HepG2 (cell line): ENCODE results near the gene RAP2A. TPM values are rescaled to one million over a fixed set of nuclear protein-coding genes. Genes with fewer than 3 reads are reported as not detected.

Source experiments
- CENPX ChIP-seq: sonication (generic); formaldehyde crosslinking; IDR thresholded peaks from 2 replicates; pipeline ENCODE4 v1.9.0; 2021; ENCODE audit warnings: mild to moderate bottlenecking, missing genetic modification reagents, moderate library complexity
- GATAD1 ChIP-seq: IDR thresholded peaks from 2 replicates; pipeline ENCODE4 v1.6.1; 2016; ENCODE audit warnings: missing genetic modification reagents, missing compliant biosample characterization
- KAT2B ChIP-seq: fragments of 150-350 bp; IDR thresholded peaks from 2 replicates; pipeline ENCODE4 v1.6.1; 2014; ENCODE audit warnings: low read depth, low read length, borderline replicate concordance
- MYNN ChIP-seq: sonication (generic); formaldehyde crosslinking; IDR thresholded peaks from 2 replicates; pipeline ENCODE4 v1.4.0; 2020; ENCODE audit warnings: mild to moderate bottlenecking, low read depth, missing genetic modification reagents
- NFYB ChIP-seq: sonication (generic); formaldehyde crosslinking; IDR thresholded peaks from 2 replicates; pipeline ENCODE4 v1.4.0; 2020; ENCODE audit warnings: missing genetic modification reagents
- SALL1 ChIP-seq: sonication (generic); formaldehyde crosslinking; IDR thresholded peaks from 2 replicates; pipeline ENCODE4 v1.8.0; 2022; ENCODE audit warnings: mild to moderate bottlenecking, missing genetic modification reagents
- SAP130 ChIP-seq: IDR thresholded peaks from 2 replicates; pipeline ENCODE4 v1.6.1; 2016; ENCODE audit warnings: low read depth
- SP5 ChIP-seq: IDR thresholded peaks from 2 replicates; pipeline ENCODE4 v1.6.1; 2016; ENCODE audit warnings: low read depth, borderline replicate concordance
- YY1 ChIP-seq: IDR thresholded peaks from 2 replicates; pipeline ENCODE4 v1.6.1; 2011; ENCODE audit warnings: low read length, low read depth, moderate library complexity, mild to moderate bottlenecking; ENCODE audit not compliant: insufficient read depth, insufficient replicate concordance
- ZBTB3 ChIP-seq: sonication (generic); formaldehyde crosslinking; IDR thresholded peaks from 2 replicates; pipeline ENCODE4 v1.4.0; 2020; ENCODE audit warnings: low read depth, mild to moderate bottlenecking, moderate library complexity, missing genetic modification reagents, borderline replicate concordance
- ZNF17 ChIP-seq: sonication (generic); formaldehyde crosslinking; IDR thresholded peaks from 2 replicates; pipeline ENCODE4 v1.5.0; 2020; ENCODE audit warnings: mild to moderate bottlenecking, missing genetic modification reagents
- ZNF282 ChIP-seq: fragments of 450-650 bp; IDR thresholded peaks from 2 replicates; pipeline ENCODE4 v1.6.1; 2018; ENCODE audit not compliant: partially characterized antibody
- ZNF343 ChIP-seq: sonication (generic); formaldehyde crosslinking; IDR thresholded peaks from 2 replicates; pipeline ENCODE4 v1.4.0; 2020; ENCODE audit warnings: mild to moderate bottlenecking, missing genetic modification reagents
- ZNF850 ChIP-seq: sonication (generic); formaldehyde crosslinking; conservative IDR thresholded peaks from 2 replicates; pipeline ENCODE4 v1.9.0; 2021; ENCODE audit warnings: mild to moderate bottlenecking, missing genetic modification reagents
- polyA plus RNA-seq, 8 experiments: library from polyadenylated mRNA; depleted of rRNA in 3 of 8; stranded (reverse) in 7 of 8; unstranded in 1 of 8; fragments of >200 nt; fragmentation: Illumina TruSeq in 4 of 8; extraction: Trizol in 4 of 8; gene quantifications; 2 replicates each; pipeline versions ENCODE4 v1.2.1 to v1.2.3, GENCODE V29; 2011 to 2016; ENCODE audit warnings: low read depth in 4 of 8, missing spikeins in 1 of 8, mixed read lengths in 1 of 8; ENCODE audit not compliant: insufficient read depth in 1 of 8
- total RNA-seq, 5 experiments: library from RNA; depleted of rRNA; stranded (reverse); fragments of >200 nt; fragmentation: Illumina TruSeq; extraction: Trizol; gene quantifications; 2 replicates each; pipeline ENCODE4 v1.2.3, GENCODE V29; 2016; ENCODE audit warnings: low read depth in 1 of 5
- TF ChIP-seq, protein P1 (sequence below): sonication (generic); formaldehyde crosslinking; IDR thresholded peaks from 2 replicates; pipeline ENCODE4 v1.4.0; 2020; ENCODE audit warnings: mild to moderate bottlenecking, missing genetic modification reagents
- TF ChIP-seq, protein P2 (sequence below): sonication (generic); formaldehyde crosslinking; IDR thresholded peaks from 2 replicates; pipeline ENCODE4 v1.8.1; 2023; ENCODE audit warnings: missing genetic modification reagents, mild to moderate bottlenecking, borderline replicate concordance
- TF ChIP-seq, protein P3 (sequence below): sonication (generic); formaldehyde crosslinking; IDR thresholded peaks from 2 replicates; pipeline ENCODE4 v1.5.1; 2020; ENCODE audit warnings: missing genetic modification reagents, mild to moderate bottlenecking, borderline replicate concordance
- TF ChIP-seq, protein P4 (sequence below): sonication (generic); formaldehyde crosslinking; conservative IDR thresholded peaks from 2 replicates; pipeline ENCODE4 v1.4.0; 2020; ENCODE audit warnings: missing genetic modification reagents
- TF ChIP-seq, protein P5 (sequence below): sonication (generic); formaldehyde crosslinking; IDR thresholded peaks from 2 replicates; pipeline ENCODE4 v1.4.0; 2020; ENCODE audit warnings: missing genetic modification reagents
- TF ChIP-seq, protein P6 (sequence below): IDR thresholded peaks from 2 replicates; pipeline ENCODE4 v1.6.1; 2016; ENCODE audit warnings: control low read depth

RAP2A gene
- total and polyA plus RNA-seq, 2 of the 13 experiments (the other 11 are each of a cell fraction or from before 2014, with no cell fraction given) = 9.9 to 23.1 TPM

DNA sequence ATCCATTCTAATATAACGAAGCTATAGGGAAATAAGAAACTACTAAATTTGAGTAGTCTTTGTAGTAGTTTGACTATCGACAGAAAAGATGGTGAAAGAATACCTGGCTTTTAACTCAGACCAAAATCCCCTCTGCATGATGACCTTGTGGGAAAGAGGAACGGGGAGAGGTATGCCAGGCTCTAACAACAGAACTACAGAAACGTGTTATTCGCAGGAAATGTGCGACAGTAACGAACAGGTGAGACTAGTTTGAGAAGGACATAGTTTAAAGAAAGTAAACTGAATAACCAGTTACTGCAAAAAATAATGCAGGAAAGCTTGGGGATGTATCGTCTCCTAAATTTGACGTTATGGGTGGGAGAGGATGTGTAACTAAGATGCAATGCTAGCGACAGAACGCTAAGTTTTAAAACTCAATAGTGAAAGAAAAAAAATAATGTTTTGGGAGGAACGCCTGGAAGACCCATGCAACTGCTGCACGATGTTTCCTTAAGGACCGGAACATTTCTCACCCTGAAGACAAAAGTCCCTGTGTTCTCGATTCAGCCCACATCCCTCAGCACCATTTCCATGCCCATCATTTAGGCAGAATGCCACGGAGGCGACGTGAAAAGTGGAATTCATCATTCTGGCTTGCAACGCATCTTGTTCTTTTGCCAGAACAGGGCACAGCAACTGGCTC, 1.6 kb upstream of the RAP2A start (continued):
- TF ChIP-seq, protein P1, sequence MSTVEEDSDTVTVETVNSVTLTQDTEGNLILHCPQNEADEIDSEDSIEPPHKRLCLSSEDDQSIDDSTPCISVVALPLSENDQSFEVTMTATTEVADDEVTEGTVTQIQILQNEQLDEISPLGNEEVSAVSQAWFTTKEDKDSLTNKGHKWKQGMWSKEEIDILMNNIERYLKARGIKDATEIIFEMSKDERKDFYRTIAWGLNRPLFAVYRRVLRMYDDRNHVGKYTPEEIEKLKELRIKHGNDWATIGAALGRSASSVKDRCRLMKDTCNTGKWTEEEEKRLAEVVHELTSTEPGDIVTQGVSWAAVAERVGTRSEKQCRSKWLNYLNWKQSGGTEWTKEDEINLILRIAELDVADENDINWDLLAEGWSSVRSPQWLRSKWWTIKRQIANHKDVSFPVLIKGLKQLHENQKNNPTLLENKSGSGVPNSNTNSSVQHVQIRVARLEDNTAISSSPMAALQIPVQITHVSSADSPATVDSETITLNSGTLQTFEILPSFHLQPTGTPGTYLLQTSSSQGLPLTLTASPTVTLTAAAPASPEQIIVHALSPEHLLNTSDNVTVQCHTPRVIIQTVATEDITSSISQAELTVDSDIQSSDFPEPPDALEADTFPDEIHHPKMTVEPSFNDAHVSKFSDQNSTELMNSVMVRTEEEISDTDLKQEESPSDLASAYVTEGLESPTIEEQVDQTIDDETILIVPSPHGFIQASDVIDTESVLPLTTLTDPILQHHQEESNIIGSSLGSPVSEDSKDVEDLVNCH (CRISPR knock-in tag) = no peak
- TF ChIP-seq, protein P2, sequence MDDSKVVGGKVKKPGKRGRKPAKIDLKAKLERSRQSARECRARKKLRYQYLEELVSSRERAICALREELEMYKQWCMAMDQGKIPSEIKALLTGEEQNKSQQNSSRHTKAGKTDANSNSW (CRISPR knock-in tag) = no peak
- TF ChIP-seq SALL1 (CRISPR knock-in tag) (no peak; the same call in 1 of the 2 replicates), ZBTB3 (CRISPR knock-in tag) (no peak), GATAD1 (CRISPR knock-in tag) (no peak), CENPX (no peak), ZNF343 (CRISPR knock-in tag) (no peak), SAP130 (no peak), ZNF850 (no peak), SP5 (CRISPR knock-in tag) (no peak), YY1 (no peak), ZNF17 (CRISPR knock-in tag) (no peak), MYNN (CRISPR knock-in tag) (no peak), KAT2B (no peak), NFYB (no peak), ZNF282 (no peak)
- TF ChIP-seq, protein P3, sequence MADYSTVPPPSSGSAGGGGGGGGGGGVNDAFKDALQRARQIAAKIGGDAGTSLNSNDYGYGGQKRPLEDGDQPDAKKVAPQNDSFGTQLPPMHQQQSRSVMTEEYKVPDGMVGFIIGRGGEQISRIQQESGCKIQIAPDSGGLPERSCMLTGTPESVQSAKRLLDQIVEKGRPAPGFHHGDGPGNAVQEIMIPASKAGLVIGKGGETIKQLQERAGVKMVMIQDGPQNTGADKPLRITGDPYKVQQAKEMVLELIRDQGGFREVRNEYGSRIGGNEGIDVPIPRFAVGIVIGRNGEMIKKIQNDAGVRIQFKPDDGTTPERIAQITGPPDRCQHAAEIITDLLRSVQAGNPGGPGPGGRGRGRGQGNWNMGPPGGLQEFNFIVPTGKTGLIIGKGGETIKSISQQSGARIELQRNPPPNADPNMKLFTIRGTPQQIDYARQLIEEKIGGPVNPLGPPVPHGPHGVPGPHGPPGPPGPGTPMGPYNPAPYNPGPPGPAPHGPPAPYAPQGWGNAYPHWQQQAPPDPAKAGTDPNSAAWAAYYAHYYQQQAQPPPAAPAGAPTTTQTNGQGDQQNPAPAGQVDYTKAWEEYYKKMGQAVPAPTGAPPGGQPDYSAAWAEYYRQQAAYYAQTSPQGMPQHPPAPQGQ = 0 out of 2 replicates have a peak, but pooled peaks have one; percentile 39
- TF ChIP-seq, protein P4, sequence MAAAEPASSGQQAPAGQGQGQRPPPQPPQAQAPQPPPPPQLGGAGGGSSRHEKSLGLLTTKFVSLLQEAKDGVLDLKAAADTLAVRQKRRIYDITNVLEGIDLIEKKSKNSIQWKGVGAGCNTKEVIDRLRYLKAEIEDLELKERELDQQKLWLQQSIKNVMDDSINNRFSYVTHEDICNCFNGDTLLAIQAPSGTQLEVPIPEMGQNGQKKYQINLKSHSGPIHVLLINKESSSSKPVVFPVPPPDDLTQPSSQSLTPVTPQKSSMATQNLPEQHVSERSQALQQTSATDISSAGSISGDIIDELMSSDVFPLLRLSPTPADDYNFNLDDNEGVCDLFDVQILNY (CRISPR knock-in tag) = no peak
- TF ChIP-seq, protein P5, sequence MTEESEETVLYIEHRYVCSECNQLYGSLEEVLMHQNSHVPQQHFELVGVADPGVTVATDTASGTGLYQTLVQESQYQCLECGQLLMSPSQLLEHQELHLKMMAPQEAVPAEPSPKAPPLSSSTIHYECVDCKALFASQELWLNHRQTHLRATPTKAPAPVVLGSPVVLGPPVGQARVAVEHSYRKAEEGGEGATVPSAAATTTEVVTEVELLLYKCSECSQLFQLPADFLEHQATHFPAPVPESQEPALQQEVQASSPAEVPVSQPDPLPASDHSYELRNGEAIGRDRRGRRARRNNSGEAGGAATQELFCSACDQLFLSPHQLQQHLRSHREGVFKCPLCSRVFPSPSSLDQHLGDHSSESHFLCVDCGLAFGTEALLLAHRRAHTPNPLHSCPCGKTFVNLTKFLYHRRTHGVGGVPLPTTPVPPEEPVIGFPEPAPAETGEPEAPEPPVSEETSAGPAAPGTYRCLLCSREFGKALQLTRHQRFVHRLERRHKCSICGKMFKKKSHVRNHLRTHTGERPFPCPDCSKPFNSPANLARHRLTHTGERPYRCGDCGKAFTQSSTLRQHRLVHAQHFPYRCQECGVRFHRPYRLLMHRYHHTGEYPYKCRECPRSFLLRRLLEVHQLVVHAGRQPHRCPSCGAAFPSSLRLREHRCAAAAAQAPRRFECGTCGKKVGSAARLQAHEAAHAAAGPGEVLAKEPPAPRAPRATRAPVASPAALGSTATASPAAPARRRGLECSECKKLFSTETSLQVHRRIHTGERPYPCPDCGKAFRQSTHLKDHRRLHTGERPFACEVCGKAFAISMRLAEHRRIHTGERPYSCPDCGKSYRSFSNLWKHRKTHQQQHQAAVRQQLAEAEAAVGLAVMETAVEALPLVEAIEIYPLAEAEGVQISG (CRISPR knock-in tag) = no peak
- TF ChIP-seq, protein P6, sequence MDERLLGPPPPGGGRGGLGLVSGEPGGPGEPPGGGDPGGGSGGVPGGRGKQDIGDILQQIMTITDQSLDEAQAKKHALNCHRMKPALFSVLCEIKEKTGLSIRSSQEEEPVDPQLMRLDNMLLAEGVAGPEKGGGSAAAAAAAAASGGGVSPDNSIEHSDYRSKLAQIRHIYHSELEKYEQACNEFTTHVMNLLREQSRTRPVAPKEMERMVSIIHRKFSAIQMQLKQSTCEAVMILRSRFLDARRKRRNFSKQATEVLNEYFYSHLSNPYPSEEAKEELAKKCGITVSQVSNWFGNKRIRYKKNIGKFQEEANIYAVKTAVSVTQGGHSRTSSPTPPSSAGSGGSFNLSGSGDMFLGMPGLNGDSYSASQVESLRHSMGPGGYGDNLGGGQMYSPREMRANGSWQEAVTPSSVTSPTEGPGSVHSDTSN (CRISPR knock-in tag) = no peak
